Fibroblast of lung (primary cell): ENCODE data around the gene KCNK7. TPM values are rescaled to one million over a fixed set of nuclear protein-coding genes. Genes with fewer than 3 reads are reported as not detected.

Experiments
- DNase-seq, 2 donors: peaks; one replicate each; pipeline versions ENCODE4 v3.0.0 to v3.0.0-alpha.2; 2010; ENCODE audit warnings: low read depth in 2 of 2
- H2AFZ ChIP-seq: 2 replicates; pipeline ENCODE4 v1.5.1; 2012; ENCODE audit warnings: low read length, control low read depth, inconsistent platforms
- H3K27ac ChIP-seq: 2 replicates; pipeline ENCODE4 v1.5.1; 2011; ENCODE audit warnings: low read length, control low read depth; ENCODE audit not compliant: insufficient read depth
- H3K27me3 ChIP-seq: 2 replicates; pipeline ENCODE4 v1.5.1; 2011; ENCODE audit warnings: mild to moderate bottlenecking, low read length; ENCODE audit not compliant: control insufficient read depth, insufficient read depth
- H3K36me3 ChIP-seq: 2 replicates; pipeline ENCODE4 v1.5.1; 2011; ENCODE audit warnings: low read length; ENCODE audit not compliant: control insufficient read depth, insufficient read depth
- H3K4me1 ChIP-seq: 2 replicates; pipeline ENCODE4 v1.5.1; 2011; ENCODE audit warnings: low read length; ENCODE audit not compliant: control insufficient read depth, insufficient read depth; ENCODE audit errors: extremely low read depth
- H3K4me2 ChIP-seq: 2 replicates; pipeline ENCODE4 v1.5.1; 2011; ENCODE audit warnings: low read length, control low read depth; ENCODE audit not compliant: insufficient read depth; ENCODE audit errors: extremely low read depth
- H3K4me3 ChIP-seq, 4 experiments: fragments of 200-600 bp in 1 of 4; sonication (generic) in 1 of 4; replicated peaks in 1 of 4; 2 replicates each; pipeline ENCODE4 v1.5.1; 2011 to 2016; ENCODE audit warnings: low read length in 4 of 4, low read depth in 3 of 4, mild to moderate bottlenecking in 3 of 4, control low read depth in 2 of 4, inconsistent platforms in 1 of 4, mixed read lengths in 1 of 4; ENCODE audit not compliant: insufficient read depth in 1 of 4; ENCODE audit errors: control extremely low read depth in 1 of 4
- H3K79me2 ChIP-seq: 2 replicates; pipeline ENCODE4 v1.5.1; 2012; ENCODE audit warnings: mild to moderate bottlenecking, low read length, inconsistent platforms; ENCODE audit not compliant: control insufficient read depth, insufficient read depth
- H3K9ac ChIP-seq: 2 replicates; pipeline ENCODE4 v1.5.1; 2011; ENCODE audit warnings: mild to moderate bottlenecking, low read length, control low read depth; ENCODE audit not compliant: insufficient read depth
- H3K9me3 ChIP-seq: 2 replicates; pipeline ENCODE4 v1.5.1; 2012; ENCODE audit warnings: low read depth, low read length; ENCODE audit not compliant: control insufficient read depth, insufficient read depth
- H4K20me1 ChIP-seq: 2 replicates; pipeline ENCODE4 v1.5.1; 2011; ENCODE audit warnings: low read length; ENCODE audit not compliant: control insufficient read depth, insufficient read depth; ENCODE audit errors: extremely low read depth
- CTCF ChIP-seq, 2 donors: IDR thresholded peaks in 1 of 2; conservative IDR thresholded peaks in 1 of 2; 1 replicate in 1 of 2; 2 replicates in 1 of 2; pipeline ENCODE4 v1.5.1; 2011 to 2012; ENCODE audit warnings: low read length in 2 of 2, control low read depth in 1 of 2, inconsistent platforms in 1 of 2, low read depth in 1 of 2, mild to moderate bottlenecking in 1 of 2
- EZH2 ChIP-seq: IDR thresholded peaks from 2 replicates; pipeline ENCODE4 v1.5.1; 2012; ENCODE audit warnings: low read length, control low read depth, mild to moderate bottlenecking; ENCODE audit errors: missing control alignments
- polyA minus RNA-seq: library from RNA; depleted of rRNA, polyadenylated mRNA; stranded (reverse); fragments of >200 nt; gene quantifications from 2 replicates; pipeline ENCODE4 v1.2.3, GENCODE V29; 2011; ENCODE audit warnings: low replicate concordance
- polyA plus RNA-seq, 2 donors: library from polyadenylated mRNA; depleted of rRNA in 1 of 2; stranded (reverse) in 1 of 2; unstranded in 1 of 2; fragments of >200 nt; gene quantifications; 2 replicates each; pipeline ENCODE4 v1.2.1, GENCODE V29; 2011 to 2012; ENCODE audit warnings: missing spikeins in 1 of 2
- total RNA-seq: library from RNA; depleted of rRNA; stranded (reverse); fragments of >200 nt; gene quantifications from 2 replicates; pipeline ENCODE4 v1.2.1, GENCODE V29; 2014

The KCNK7 gene, protein sequence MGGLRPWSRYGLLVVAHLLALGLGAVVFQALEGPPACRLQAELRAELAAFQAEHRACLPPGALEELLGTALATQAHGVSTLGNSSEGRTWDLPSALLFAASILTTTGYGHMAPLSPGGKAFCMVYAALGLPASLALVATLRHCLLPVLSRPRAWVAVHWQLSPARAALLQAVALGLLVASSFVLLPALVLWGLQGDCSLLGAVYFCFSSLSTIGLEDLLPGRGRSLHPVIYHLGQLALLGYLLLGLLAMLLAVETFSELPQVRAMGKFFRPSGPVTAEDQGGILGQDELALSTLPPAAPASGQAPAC
- total RNA-seq (under 0.01 TPM in 1 of 2 replicates, not detected in the other), polyA plus RNA-seq (not detected in 2 replicates), polyA minus RNA-seq (not detected in 2 replicates)
- polyA plus RNA-seq (2012), result 0.10 TPM in 1 of 2 replicates, not detected in the other

DNA sequence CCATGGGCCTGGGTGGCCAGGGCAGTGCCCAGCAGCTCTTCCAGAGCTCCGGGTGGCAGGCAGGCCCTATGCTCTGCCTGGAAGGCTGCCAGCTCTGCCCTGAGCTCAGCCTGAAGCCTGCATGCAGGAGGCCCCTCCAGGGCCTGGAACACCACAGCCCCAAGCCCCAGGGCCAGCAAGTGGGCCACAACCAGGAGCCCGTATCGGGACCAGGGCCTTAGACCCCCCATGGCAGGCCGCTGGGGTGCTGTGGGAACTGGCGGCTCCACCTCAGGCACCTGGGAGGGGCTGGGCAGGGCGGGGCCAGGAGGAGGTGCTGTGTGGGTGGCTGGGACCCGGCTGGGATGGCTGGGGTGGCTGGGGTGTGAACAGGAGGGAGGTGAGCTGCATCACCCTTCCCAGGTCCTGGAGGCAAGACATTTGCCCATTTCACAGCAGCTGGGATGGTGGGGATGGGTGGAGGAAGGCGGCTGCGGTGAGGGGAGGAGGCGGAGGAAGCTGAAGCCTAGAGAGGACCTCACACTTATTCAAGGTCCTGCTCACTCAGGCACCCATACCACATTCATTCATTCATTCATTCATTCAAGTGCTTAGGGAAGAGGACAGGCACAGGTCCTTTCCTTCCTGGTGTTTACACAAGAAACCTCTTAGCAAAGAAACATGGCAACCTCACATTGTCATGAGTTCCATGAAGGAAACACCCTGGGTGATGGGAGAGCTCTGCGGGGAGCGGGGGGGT is at the start of gene KCNK7:
Gene KCNK7 (minus strand): TSS at position 258 of the 739 bp plus-strand sequence. CDS start 28 bp downstream, at position 230.
- peaks cover 20% of the 10 kb centered on the region for H3K36me3 ChIP-seq
- no peaks in the 10 kb centered on the region for H3K27me3 ChIP-seq
- peak in 1 of 2 donors; percentile 28 for DNase-seq
- no peak within 1 kb of the TSS for H3K27ac ChIP-seq
- H4K20me1 ChIP-seq, result no peaks in the 10 kb centered on the region
- no peak within 1 kb of the TSS for H2AFZ ChIP-seq
- no peak within 1 kb of the TSS for H3K9ac ChIP-seq
- TF ChIP-seq CTCF (conservative IDR thresholded peaks at IDR 0.05 in 1 of 2, IDR thresholded peaks at IDR 0.05 in 1 of 2; ENCODE audit: low read depth in 1 of 2, low read length in 2 of 2), result no peak
- no peak for TF ChIP-seq EZH2
- H3K4me3 ChIP-seq, result no peak within 1 kb of the TSS
- H3K4me2 ChIP-seq, result no peak within 1 kb of the TSS
- no peaks in the 10 kb centered on the region for H3K79me2 ChIP-seq
- no peaks in the 10 kb centered on the region for H3K4me1 ChIP-seq
- no peaks in the 10 kb centered on the region for H3K9me3 ChIP-seq

- H3K4me1 ChIP-seq, result peaks cover 9% of the 10 kb centered on the region
- no peak overlapping the region for H3K9ac ChIP-seq
- no peak overlapping the region for H3K27ac ChIP-seq
- H3K4me3 ChIP-seq, result no peak overlapping the region
- TF ChIP-seq CTCF (conservative IDR thresholded peaks at IDR 0.05 in 1 of 2, IDR thresholded peaks at IDR 0.05 in 1 of 2; ENCODE audit: low read depth in 1 of 2, low read length in 2 of 2) (no peak), EZH2 (no peak)
- H4K20me1 ChIP-seq, result no peaks in the 10 kb centered on the region
- peaks cover 1% of the 10 kb centered on the region for H3K79me2 ChIP-seq
- no peak overlapping the region for H3K4me2 ChIP-seq
- H3K36me3 ChIP-seq, result peaks cover 36% of the 10 kb centered on the region
- DNase-seq, result no peak
- no peaks in the 10 kb centered on the region for H3K27me3 ChIP-seq
- H3K9me3 ChIP-seq, result no peaks in the 10 kb centered on the region
- no peak overlapping the region for H2AFZ ChIP-seq
Observed at GRCh38 chr11:65644837-65645236, 49.2 kb upstream of the KCNK7 start.

DNA sequence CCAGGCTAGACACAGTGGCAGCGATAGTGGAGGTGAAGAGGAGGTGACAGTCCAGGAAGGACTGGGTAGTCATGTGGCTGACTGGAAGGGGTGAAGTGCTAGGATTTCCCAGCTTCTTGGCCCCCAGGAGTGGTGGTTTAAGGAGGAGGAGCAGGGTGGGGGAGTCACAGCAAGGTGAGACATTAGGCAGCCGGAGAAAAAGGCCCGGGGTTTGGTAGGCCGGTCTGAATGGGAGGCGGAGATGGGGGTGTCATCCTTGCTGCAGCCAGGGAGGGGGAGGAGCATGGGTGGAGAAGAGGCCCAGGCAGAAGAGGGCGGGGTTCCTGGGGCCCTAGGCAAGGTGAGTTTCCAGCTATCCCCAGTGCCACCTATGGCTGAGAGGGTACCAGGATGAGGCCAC is 48.4 kb upstream of the KCNK7 start:
- TF ChIP-seq EZH2 (no peak), CTCF (conservative IDR thresholded peaks at IDR 0.05 in 1 of 2, IDR thresholded peaks at IDR 0.05 in 1 of 2; ENCODE audit: low read depth in 1 of 2, low read length in 2 of 2) (no peak)
- Histone ChIP-seq H3K27ac (no peak overlapping the region), H3K36me3 (peaks cover 36% of the 10 kb centered on the region), H4K20me1 (no peaks in the 10 kb centered on the region), H3K79me2 (peaks cover 4% of the 10 kb centered on the region), H3K4me3 (no peak overlapping the region), H3K9ac (no peak overlapping the region), H2AFZ (no peak overlapping the region), H3K4me2 (no peak overlapping the region), H3K27me3 (no peaks in the 10 kb centered on the region), H3K9me3 (no peaks in the 10 kb centered on the region), H3K4me1 (peaks cover 11% of the 10 kb centered on the region)
- DNase-seq, result peak in 1 of 2 donors; percentile 6
